ENCODE data around the gene TECR. TPM values are rescaled to one million over a fixed set of nuclear protein-coding genes. Genes with fewer than 3 reads are reported as not detected.

TECR gene
- total and polyA plus RNA-seq, 2 of the 13 experiments (the other 11 are each of a cell fraction or from before 2014, with no cell fraction given) = 54.9 to 121 TPM

DNA sequence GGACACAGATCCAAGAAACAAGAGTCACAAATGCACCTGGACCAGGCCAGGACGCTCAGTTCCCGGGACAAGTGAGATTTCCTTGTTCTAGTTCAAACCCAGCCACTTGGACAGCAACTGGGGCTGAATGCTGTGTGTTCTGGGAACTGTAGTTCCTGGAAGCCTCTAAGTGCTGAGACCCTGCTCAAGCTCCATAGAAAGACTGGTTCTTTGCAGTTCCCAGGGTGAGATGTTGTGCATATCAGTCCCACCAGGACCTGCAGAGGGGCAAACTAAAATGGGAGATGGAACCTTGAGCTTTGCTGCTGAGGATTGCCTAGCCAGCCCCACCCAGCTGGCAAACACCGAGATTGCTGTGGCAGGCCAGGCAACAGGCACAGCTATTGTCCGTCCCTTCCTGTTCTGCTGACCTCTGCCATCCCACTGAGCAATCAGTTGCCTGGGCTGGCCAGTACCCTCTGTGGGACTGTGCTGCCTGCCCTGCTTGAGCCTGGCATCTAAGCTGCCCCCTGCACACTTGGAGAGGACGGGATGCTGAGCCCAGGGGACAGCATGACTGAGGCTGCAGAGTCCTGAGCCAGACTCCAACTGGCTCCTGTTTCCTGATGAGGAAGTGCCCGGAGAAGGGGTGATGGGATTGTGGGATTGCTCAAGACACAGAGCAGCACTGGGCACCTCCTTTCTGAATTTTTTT, 32.0 kb upstream of the TECR start (continued):
- no peak for TF ChIP-seq ZBTB10 (CRISPR knock-in tag; IDR thresholded peaks at IDR 0.05; ENCODE audit: borderline replicate concordance)
- no peak for TF ChIP-seq IKZF4 (CRISPR knock-in tag; IDR thresholded peaks at IDR 0.05; ENCODE audit: borderline replicate concordance, low read depth, not compliant biosample characterization)
- no peak for TF ChIP-seq KDM5A (IDR thresholded peaks at IDR 0.05; ENCODE audit: borderline replicate concordance, low read length)
- TF ChIP-seq, protein P1, sequence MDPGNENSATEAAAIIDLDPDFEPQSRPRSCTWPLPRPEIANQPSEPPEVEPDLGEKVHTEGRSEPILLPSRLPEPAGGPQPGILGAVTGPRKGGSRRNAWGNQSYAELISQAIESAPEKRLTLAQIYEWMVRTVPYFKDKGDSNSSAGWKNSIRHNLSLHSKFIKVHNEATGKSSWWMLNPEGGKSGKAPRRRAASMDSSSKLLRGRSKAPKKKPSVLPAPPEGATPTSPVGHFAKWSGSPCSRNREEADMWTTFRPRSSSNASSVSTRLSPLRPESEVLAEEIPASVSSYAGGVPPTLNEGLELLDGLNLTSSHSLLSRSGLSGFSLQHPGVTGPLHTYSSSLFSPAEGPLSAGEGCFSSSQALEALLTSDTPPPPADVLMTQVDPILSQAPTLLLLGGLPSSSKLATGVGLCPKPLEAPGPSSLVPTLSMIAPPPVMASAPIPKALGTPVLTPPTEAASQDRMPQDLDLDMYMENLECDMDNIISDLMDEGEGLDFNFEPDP (CRISPR knock-in tag; conservative IDR thresholded peaks at IDR 0.05) = no peak
- TF ChIP-seq ZNF557 (CRISPR knock-in tag; IDR thresholded peaks at IDR 0.05) = no peak
- TF ChIP-seq ELF4 (CRISPR knock-in tag; IDR thresholded peaks at IDR 0.05; ENCODE audit: borderline replicate concordance) = 0 out of 2 replicates have a peak, but pooled peaks have one; percentile 26
- no peak for TF ChIP-seq ZNF205 (CRISPR knock-in tag; IDR thresholded peaks at IDR 0.05)
- no peak for TF ChIP-seq RORA (CRISPR knock-in tag; IDR thresholded peaks at IDR 0.05)
- peak; percentile 55; the same call in 1 of the 2 replicates for TF ChIP-seq HNF4A (CRISPR knock-in tag; IDR thresholded peaks at IDR 0.05)
- no peak for TF ChIP-seq PRDM4 (CRISPR knock-in tag; IDR thresholded peaks at IDR 0.05; ENCODE audit: borderline replicate concordance)
- TF ChIP-seq, protein P2, sequence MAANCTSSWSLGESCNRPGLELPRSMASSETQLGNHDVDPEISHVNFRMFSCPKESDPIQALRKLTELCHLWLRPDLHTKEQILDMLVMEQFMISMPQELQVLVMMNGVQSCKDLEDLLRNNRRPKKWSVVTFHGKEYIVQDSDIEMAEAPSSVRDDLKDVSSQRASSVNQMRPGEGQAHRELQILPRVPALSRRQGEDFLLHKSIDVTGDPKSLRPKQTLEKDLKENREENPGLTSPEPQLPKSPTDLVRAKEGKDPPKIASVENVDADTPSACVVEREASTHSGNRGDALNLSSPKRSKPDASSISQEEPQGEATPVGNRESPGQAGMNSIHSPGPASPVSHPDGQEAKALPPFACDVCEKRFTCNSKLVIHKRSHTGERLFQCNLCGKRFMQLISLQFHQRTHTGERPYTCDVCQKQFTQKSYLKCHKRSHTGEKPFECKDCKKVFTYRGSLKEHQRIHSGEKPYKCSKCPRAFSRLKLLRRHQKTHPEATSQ (CRISPR knock-in tag; IDR thresholded peaks at IDR 0.05; ENCODE audit: borderline replicate concordance) = no peak
- no peak for TF ChIP-seq ELF3 (CRISPR knock-in tag; IDR thresholded peaks at IDR 0.05)
- TF ChIP-seq ZNF101 (CRISPR knock-in tag; IDR thresholded peaks at IDR 0.05; ENCODE audit: borderline replicate concordance, low read depth) = no peak
- TF ChIP-seq, protein P3, sequence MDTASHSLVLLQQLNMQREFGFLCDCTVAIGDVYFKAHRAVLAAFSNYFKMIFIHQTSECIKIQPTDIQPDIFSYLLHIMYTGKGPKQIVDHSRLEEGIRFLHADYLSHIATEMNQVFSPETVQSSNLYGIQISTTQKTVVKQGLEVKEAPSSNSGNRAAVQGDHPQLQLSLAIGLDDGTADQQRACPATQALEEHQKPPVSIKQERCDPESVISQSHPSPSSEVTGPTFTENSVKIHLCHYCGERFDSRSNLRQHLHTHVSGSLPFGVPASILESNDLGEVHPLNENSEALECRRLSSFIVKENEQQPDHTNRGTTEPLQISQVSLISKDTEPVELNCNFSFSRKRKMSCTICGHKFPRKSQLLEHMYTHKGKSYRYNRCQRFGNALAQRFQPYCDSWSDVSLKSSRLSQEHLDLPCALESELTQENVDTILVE (CRISPR knock-in tag; IDR thresholded peaks at IDR 0.05) = no peak
- no peak for TF ChIP-seq EP300 (IDR thresholded peaks at IDR 0.05; ENCODE audit: low read depth in 2 of 2, low read length in 2 of 2)
- TF ChIP-seq EP300 (CRISPR knock-in tag; IDR thresholded peaks at IDR 0.05; ENCODE audit: borderline replicate concordance) = 0 out of 2 replicates have a peak, but pooled peaks have one; percentile 16
- TF ChIP-seq ZNF788 (CRISPR knock-in tag; IDR thresholded peaks at IDR 0.05; ENCODE audit: borderline replicate concordance) = peak; percentile 37; the same call in 1 of the 2 replicates
